ENCODE measurements around the gene MYO5A.
A peak's percentile ranks its signal among the peaks of the same experiment; 100 is the strongest.

Gene MYO5A

DNA sequence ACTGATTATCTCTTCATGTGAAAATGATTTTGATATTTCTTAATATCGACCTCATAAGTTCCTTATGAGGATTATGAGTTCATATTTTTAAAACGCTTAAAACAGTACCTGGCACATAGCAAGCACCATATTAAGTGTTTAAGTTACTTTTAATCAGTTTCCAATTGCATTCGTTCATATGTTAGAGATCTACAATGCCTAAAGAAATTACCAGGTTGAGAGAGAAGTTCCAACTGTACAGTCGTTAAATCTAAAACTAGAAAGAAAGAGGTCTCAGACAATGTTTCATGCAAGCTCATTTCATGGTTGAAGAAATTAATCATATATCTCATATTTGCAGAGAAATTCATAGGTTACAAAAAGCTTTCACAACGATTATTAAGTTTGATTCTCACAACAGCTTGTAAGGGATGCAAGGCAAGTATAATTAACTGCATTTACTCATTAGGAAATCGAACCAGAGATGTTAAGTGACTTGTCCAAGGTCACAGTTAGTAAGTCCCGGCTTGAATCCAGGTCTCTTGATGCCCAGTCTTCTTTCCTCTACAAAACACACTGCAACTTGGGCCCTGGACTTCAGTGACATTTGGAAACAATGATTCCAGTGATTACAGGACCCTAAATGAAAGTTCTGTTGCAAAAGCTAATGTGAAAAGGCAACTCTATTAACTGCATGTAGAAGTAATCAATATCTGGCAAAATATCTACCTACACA lies 1.3 kb downstream of the MYO5A start:
- no peak overlapping the region for H2AFZ ChIP-seq (ENCODE audit: low read length)

DNA sequence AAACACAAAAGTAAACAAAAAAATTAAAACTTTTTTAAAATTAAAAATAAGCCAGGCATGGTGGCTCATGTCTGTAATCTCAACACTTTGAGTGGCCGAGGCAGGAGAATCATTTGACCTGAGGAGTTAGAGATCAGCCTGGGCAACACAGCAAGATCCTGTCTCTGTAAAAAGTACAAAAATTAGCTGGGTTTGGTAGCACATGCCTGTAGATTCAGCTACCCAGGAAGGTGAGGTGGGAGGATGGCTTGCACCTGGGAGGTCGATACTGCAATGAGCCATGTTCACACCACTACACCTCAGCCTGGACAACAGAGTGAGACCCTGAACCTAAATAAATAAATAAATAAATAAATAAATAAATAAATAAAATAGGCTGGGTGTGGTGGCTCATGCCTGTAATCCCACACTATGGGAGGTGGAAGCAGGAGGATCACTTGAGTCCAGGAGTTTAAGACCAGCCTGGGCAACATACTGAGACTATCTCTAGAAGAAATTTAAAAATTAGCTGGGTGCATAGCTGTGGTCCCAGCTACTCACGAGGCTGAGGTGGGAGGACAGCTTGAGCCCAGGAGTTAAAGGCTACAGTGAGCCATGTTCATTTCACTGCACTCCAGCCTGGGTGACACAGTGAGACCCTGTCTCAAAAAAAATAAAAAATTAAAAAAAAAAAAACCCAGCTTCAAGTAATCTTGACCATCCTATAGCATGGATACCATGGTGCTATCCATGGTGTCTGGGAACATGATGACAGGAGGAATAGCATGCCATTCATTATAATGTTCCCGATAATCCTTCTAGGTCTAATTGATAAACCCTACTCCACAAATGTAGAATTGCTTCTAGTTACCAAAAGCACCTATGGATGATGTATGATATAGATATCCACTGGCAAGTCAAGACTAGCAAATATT lies 4.2 kb downstream of the MYO5A start:
- Histone ChIP-seq H4K20me1 (ENCODE audit: insufficient read depth, low read length, poor library complexity, severe bottlenecking) (peaks cover 13% of the 10 kb centered on the region), H3K4me1 (ENCODE audit: insufficient read depth, low read length, poor library complexity, severe bottlenecking) (peaks cover 39% of the 10 kb centered on the region), H3K4me2 (ENCODE audit: low read depth, low read length, poor library complexity, severe bottlenecking) (no peak overlapping the region), H3K9me2 (replicated peaks; ENCODE audit: low read depth, low read length) (no peaks in the 10 kb centered on the region), H3K79me2 (ENCODE audit: insufficient read depth, low read length) (peaks cover 60% of the 10 kb centered on the region), H2AFZ (ENCODE audit: low read length) (no peak overlapping the region), H3K27me3 (ENCODE audit: insufficient read depth, low read length, poor library complexity, severe bottlenecking) (no peaks in the 10 kb centered on the region), H3K4me3 (ENCODE audit: low read length, poor library complexity, severe bottlenecking) (no peak overlapping the region), H3K9ac (ENCODE audit: low read depth, low read length, poor library complexity, severe bottlenecking) (no peak overlapping the region), H3F3A (ENCODE audit: low read depth) (no peaks in the 10 kb centered on the region), H3K36me3 (ENCODE audit: insufficient read depth, low read length) (no peaks in the 10 kb centered on the region), H3K9me3 (ENCODE audit: insufficient read depth, low read depth, low read length) (no peaks in the 10 kb centered on the region)
- no peak for TF ChIP-seq EZH2phosphoT487 (IDR thresholded peaks at IDR 0.05; ENCODE audit: borderline replicate concordance)
- TF ChIP-seq, protein P1, sequence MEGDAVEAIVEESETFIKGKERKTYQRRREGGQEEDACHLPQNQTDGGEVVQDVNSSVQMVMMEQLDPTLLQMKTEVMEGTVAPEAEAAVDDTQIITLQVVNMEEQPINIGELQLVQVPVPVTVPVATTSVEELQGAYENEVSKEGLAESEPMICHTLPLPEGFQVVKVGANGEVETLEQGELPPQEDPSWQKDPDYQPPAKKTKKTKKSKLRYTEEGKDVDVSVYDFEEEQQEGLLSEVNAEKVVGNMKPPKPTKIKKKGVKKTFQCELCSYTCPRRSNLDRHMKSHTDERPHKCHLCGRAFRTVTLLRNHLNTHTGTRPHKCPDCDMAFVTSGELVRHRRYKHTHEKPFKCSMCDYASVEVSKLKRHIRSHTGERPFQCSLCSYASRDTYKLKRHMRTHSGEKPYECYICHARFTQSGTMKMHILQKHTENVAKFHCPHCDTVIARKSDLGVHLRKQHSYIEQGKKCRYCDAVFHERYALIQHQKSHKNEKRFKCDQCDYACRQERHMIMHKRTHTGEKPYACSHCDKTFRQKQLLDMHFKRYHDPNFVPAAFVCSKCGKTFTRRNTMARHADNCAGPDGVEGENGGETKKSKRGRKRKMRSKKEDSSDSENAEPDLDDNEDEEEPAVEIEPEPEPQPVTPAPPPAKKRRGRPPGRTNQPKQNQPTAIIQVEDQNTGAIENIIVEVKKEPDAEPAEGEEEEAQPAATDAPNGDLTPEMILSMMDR (conservative IDR thresholded peaks at IDR 0.05; ENCODE audit: low read length), result no peak

More for the DNA sequence above, 1.3 kb downstream of the MYO5A start:
- no peaks in the 10 kb centered on the region for H3K36me3 ChIP-seq (ENCODE audit: insufficient read depth, low read length)
- TF ChIP-seq, protein P1 (conservative IDR thresholded peaks at IDR 0.05; ENCODE audit: low read length), result no peak
- TF ChIP-seq EZH2phosphoT487 (IDR thresholded peaks at IDR 0.05; ENCODE audit: borderline replicate concordance), result no peak
- H3K27me3 ChIP-seq (ENCODE audit: insufficient read depth, low read length, poor library complexity, severe bottlenecking), result no peaks in the 10 kb centered on the region
- peaks cover 31% of the 10 kb centered on the region for H3K4me1 ChIP-seq (ENCODE audit: insufficient read depth, low read length, poor library complexity, severe bottlenecking)
- peak overlapping the region; percentile 96 for H3K4me2 ChIP-seq (ENCODE audit: low read depth, low read length, poor library complexity, severe bottlenecking)
- H4K20me1 ChIP-seq (ENCODE audit: insufficient read depth, low read length, poor library complexity, severe bottlenecking), result peaks cover 13% of the 10 kb centered on the region
- H3K9me3 ChIP-seq (ENCODE audit: insufficient read depth, low read depth, low read length), result no peaks in the 10 kb centered on the region
- H3K9ac ChIP-seq (ENCODE audit: low read depth, low read length, poor library complexity, severe bottlenecking), result peak overlapping the region; percentile 79
- no peaks in the 10 kb centered on the region for H3F3A ChIP-seq (ENCODE audit: low read depth)
- peaks cover 43% of the 10 kb centered on the region for H3K79me2 ChIP-seq (ENCODE audit: insufficient read depth, low read length)
- H3K4me3 ChIP-seq (ENCODE audit: low read length, poor library complexity, severe bottlenecking), result peak overlapping the region; percentile 92
- no peaks in the 10 kb centered on the region for H3K9me2 ChIP-seq (replicated peaks; ENCODE audit: low read depth, low read length)

DNA sequence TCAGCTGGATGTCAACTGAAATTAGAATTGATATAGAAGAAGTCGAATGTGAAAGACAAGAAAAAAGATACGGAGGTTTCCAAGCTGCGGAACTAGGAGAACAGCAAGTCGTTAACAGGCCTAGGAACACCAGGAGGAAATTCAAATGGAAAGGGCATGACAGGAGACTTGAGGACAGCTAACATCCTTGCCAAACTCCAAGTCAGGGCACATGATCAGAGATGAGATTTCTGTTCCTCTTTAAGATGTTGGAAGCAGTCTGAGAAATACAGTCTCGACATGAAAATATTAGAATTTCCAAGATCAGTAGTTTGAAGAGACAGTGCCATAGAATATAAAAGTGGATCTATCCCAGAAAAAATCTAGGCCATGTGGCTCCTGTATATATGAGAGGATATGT lies 5.0 kb downstream of the MYO5A start:
- Histone ChIP-seq H3K9ac (ENCODE audit: low read depth, low read length, poor library complexity, severe bottlenecking) (no peak overlapping the region), H3K4me3 (ENCODE audit: low read length, poor library complexity, severe bottlenecking) (no peak overlapping the region), H3K36me3 (ENCODE audit: insufficient read depth, low read length) (no peaks in the 10 kb centered on the region), H3K9me2 (replicated peaks; ENCODE audit: low read depth, low read length) (no peaks in the 10 kb centered on the region), H3K27me3 (ENCODE audit: insufficient read depth, low read length, poor library complexity, severe bottlenecking) (no peaks in the 10 kb centered on the region), H3K79me2 (ENCODE audit: insufficient read depth, low read length) (peaks cover 65% of the 10 kb centered on the region), H3K4me1 (ENCODE audit: insufficient read depth, low read length, poor library complexity, severe bottlenecking) (peaks cover 41% of the 10 kb centered on the region), H2AFZ (ENCODE audit: low read length) (no peak overlapping the region), H3K4me2 (ENCODE audit: low read depth, low read length, poor library complexity, severe bottlenecking) (no peak overlapping the region), H3F3A (ENCODE audit: low read depth) (no peaks in the 10 kb centered on the region), H3K9me3 (ENCODE audit: insufficient read depth, low read depth, low read length) (no peaks in the 10 kb centered on the region), H4K20me1 (ENCODE audit: insufficient read depth, low read length, poor library complexity, severe bottlenecking) (peaks cover 13% of the 10 kb centered on the region)
- TF ChIP-seq, protein P1 (conservative IDR thresholded peaks at IDR 0.05; ENCODE audit: low read length), result no peak
- no peak for TF ChIP-seq EZH2phosphoT487 (IDR thresholded peaks at IDR 0.05; ENCODE audit: borderline replicate concordance)

Measured in Loucy (cell line).